MV-4-11 (cell line): ENCODE measurements around the gene RPS19BP1.
A peak's percentile ranks its signal among the peaks of the same experiment; 100 is the strongest.

ENCODE experiments used
- DNase-seq: peaks from one replicate; lab custom pipeline; 2025; lab: John Stamatoyannopoulos, UW

Gene RPS19BP1

GRCh38 chr22:39532215-39533073, at the start of gene RPS19BP1:
TSS of gene RPS19BP1 (minus strand) at chr22:39532748. CDS start at chr22:39532738, 10 bp downstream.
- peak; percentile 100 for DNase-seq

- DNase-seq, result no peak
These were observed 48.8 kb upstream of the RPS19BP1 start for GRCh38 chr22:39581303-39581702.

GRCh38 chr22:39580795-39581194, 48.2 kb upstream of the RPS19BP1 start:
- DNase-seq, result no peak

GRCh38 chr22:39580006-39580441, 47.5 kb upstream of the RPS19BP1 start:
- DNase-seq, result no peak

- DNase-seq, result no peak
These were observed 45.4 kb upstream of the RPS19BP1 start for GRCh38 chr22:39577900-39578299.

GRCh38 chr22:39577366-39577765, 44.8 kb upstream of the RPS19BP1 start:
- no peak for DNase-seq

- no peak for DNase-seq
These were observed 43.5 kb upstream of the RPS19BP1 start for GRCh38 chr22:39576027-39576426.

- no peak for DNase-seq
These were observed 42.9 kb upstream of the RPS19BP1 start for GRCh38 chr22:39575552-39575825.

GRCh38 chr22:39574779-39575551, 42.4 kb upstream of the RPS19BP1 start:
- no peak for DNase-seq

GRCh38 chr22:39571538-39571937, 39.0 kb upstream of the RPS19BP1 start:
- no peak for DNase-seq

- no peak for DNase-seq
These were observed 38.1 kb upstream of the RPS19BP1 start, which contains the start of gene CACNA1I for GRCh38 chr22:39570665-39571064. TSS of gene CACNA1I (plus strand) at chr22:39570753. CDS start at chr22:39570753, 0 bp downstream.

GRCh38 chr22:39570226-39570625, 37.7 kb upstream of the RPS19BP1 start:
- DNase-seq, result no peak

- DNase-seq, result no peak
These were observed 36.5 kb upstream of the RPS19BP1 start for GRCh38 chr22:39569066-39569465.

GRCh38 chr22:39568278-39568981, 35.9 kb upstream of the RPS19BP1 start:
- DNase-seq, result no peak

- no peak for DNase-seq
These were observed 34.8 kb upstream of the RPS19BP1 start for GRCh38 chr22:39567135-39567946.

- no peak for DNase-seq
These were observed 32.9 kb upstream of the RPS19BP1 start for GRCh38 chr22:39565414-39565944.

- DNase-seq, result no peak
These were observed 31.3 kb upstream of the RPS19BP1 start for GRCh38 chr22:39563571-39564428.

GRCh38 chr22:39562839-39563489, 30.4 kb upstream of the RPS19BP1 start:
- no peak for DNase-seq

- no peak for DNase-seq
These were observed 27.6 kb upstream of the RPS19BP1 start for GRCh38 chr22:39560127-39560526.
